T-helper 9 cell (primary cell): ENCODE results near the gene GGCT.
"Not testable (repeated sequence)": the region's sequence is repeated elsewhere in the genome, so short reads cannot be mapped to it uniquely, and the experiment has no call there.

Source experiments
- DNase-seq: peaks from one replicate; pipeline ENCODE4 v3.0.0-alpha.2; 2020

Gene GGCT

DNA sequence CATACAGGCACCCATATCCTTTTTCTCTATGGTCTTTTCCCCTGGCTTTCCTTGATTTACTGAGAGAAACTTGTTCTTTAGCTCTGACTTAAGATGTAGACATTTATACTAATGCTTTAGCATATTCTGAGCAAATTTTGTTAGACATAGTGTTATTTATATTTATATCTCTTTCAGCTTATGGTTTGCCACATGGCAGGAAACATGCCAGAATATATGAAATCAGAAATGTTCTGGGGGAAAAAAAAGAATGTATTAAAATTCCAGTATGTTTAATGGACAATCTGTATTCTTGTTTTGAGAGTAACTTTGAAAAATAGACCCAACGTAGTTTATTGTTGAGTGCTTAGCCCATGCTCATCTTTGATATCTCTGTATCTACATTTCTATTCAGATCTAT is 10.1 kb upstream of the GGCT start:
- DNase-seq, result no peak

GRCh38 chr7:30514177-30514576 is 9.5 kb upstream of the GGCT start:
- no peak for DNase-seq

DNA sequence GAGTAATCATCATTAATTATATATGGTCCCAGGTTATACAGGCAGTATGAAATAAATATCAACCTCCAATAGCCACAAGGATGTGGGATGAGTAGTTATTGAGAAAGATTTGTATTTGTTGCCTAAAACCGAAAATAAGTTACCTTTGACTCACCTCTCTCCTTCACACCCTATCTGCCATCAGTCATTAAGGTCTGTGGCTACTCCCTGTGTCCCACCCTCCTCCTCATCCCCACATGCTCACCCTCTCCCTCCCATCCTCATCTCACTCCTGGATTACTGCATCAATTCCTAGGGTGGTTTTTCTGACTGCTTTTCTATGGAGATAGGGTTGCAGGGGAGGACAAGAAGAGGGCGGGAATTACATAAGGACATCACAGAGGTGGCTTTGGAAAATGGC is 9.1 kb upstream of the GGCT start:
- DNase-seq, result no peak

- DNase-seq, result no peak
Observed at GRCh38 chr7:30511973-30512662, 7.5 kb upstream of the GGCT start.

- DNase-seq, result no peak
Observed at GRCh38 chr7:30511494-30511893, 6.9 kb upstream of the GGCT start.

DNA sequence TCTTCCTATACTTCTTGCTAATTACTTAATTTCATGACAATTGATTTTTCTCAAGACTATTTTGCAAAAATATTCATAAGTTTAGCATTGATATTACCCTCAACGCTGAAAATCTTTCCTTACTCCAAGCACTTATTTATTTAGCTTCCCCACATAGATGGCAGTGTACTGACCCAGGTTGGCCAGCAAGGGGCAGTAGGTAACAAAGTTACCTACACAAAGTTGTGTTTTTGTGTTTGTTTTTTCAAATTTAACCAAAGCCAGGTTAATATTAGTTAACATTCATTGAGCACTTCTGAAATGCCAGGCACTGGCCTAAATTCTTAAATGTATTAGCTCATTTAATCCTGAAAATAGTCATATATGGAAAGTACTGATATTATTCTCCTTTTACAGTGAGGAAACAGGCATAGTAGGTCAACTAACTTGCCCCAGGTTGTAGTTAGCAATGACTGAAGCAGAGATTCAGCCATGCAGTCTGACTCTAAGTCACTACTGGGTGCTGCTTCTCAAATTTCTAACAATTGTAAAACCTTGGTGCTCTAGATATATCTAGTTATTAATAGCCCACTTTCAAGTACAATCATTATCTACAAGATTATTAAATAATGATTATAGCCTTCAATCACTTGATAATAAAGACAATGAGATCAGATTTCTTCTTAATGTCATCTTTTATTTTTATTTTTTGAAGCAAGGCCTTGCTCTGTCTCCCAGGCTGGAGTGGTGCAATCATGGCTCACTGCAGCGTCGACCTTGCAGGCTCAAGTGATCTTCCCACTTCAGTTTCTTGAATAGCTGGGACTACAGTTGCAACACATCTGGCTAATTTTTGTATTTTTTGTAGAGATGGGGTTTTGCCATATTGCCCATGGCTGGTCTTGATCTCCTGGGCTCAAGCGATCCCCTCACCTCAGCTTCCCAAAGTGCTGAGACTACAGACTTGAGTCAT is 5.8 kb upstream of the GGCT start:
- peak; percentile 3 for DNase-seq

DNA sequence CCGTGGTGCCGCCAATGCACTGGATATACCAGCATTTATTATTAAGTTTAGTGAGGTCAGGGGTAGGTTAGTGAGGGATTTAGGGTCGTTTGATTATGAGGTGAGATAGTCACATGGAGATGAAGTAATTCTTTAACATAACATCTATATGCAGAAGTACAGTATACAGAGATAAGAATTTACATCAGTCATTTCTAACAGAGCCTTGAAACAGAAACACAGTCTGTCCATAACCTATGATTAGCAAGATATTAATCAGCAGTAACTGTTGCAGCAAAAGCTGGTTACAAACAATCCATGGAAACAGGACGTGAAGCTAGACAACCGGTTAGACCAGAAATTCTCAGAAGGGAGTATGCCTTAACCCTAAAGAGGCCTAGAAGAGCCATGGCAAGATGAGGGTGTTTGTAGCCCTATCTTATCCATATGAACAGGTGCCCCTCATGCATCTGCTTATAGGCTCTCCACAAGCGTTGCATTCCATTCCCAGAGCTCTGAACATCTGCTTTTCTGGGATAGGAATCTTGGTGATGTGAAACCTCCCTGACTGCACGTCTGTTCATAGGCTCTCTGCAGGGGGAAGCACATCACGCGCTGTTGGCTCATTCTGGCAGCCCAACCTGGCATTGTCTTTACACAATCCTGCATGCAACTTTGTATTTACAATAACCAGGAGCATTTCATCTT is 4.7 kb upstream of the GGCT start:
- not testable (repeated sequence) for DNase-seq

- not testable (repeated sequence) for DNase-seq
Observed at GRCh38 chr7:30507346-30507900, 2.8 kb upstream of the GGCT start.

DNA sequence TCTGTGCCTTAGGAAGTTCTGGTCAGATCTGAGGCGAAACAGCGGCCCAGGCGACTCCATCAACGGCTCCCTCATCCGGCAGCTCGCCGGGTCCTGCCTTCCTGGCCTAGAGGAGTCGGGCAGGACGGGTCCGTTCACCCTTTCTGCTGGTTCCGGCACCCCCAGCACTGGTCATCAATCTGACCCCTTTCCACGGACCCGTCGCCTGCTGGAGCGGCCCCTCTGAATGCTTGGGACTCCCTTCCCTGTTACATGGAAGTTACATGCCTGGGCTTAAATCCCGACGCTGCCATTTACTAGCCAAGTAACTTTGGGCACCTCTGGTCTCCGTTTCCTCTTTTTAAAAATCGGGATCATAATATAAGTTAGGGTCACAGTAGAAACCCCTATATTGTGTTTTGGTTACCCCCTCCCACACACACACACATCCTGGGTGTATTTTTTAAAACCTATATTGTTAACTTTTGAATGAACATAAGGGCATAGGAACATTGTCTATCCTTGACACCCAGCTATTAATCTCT is 607 bp upstream of the GGCT start:
- no peak for DNase-seq

DNA sequence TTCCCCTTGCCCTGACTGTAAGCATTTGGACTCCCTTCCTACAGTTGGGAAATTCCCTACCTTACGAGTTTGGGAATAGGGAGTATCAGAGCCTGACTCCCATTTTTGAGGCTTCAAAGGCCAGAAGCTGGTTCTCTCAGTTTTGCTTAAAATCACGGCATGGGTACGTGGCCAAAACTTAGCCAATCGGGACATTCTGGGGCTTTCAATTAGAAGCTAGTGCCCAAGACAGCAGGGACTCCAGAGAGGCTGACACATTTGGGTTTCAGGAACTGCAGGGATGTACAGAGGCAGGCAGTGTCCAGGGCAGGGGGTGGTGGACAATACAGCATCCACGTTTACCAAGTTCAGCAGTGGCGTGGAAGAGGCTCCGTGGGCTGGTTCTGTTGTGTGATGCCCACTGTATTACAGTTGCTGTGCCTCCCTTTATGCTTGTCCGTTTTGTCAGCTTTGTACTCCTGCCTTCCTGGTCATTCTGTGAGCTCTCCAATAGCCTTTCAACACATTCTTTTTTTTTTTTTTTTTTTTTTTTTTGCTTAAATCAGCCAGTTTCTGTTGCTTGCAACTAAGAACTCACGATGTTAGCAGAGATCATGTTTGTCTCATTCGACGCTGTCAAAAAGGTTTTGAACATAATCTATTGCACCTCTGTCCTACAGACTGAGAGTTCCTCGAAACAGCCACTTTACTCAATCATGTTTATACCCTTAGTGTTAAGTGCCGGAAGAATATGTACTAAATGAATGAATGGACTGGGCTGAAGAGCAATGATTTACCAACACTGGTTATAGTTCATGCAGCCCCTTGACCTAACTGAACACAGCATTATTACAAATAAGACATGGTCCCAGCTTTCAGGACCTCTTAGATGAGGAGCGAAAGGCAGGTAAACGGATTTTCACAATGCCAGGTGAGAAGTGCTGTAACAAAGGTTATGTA is 1.1 kb downstream of the GGCT start:
- DNase-seq, result no peak

GRCh38 chr7:30502470-30503251 is 2.0 kb downstream of the GGCT start:
- no peak for DNase-seq

DNA sequence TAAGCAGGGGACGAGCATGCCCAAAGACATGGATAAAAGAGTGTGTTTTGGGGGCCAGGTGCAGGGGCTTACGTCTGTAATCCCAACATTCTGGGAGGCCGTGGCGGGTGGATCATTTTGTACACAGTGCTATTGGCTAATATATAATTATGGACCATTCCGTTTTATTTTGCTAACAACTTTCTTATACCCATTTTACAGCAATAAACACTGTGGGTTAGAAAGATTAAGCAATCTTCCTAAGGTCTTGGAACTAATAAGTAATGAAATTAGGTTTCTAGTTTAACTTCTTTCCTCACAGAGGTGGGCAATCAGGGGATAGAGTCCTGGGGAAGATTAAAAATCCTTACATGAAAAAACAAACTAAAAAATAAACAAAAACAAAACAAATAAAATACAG is 3.4 kb downstream of the GGCT start:
- no peak for DNase-seq

GRCh38 chr7:30493228-30493627 is 11.4 kb downstream of the GGCT start:
- DNase-seq, result no peak

DNA sequence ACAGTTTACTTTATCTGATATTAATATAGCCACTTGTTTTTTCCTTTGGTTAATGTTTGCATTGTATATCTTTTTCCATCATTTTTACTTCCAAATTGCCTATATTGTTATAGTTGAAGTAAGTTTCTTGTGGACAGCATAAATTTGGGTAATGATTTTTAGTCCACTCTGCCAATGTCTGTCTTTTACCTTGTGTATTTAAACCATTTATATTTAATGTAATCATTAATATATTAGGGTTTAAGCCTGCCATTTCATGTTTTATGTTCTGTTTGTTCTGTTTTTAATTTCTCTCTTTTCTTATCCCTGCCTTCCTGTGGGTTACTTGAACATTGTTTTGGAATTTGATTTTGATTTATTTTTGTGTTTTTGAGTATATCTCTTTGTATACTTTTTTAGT is 13.2 kb downstream of the GGCT start:
- DNase-seq, result no peak

DNA sequence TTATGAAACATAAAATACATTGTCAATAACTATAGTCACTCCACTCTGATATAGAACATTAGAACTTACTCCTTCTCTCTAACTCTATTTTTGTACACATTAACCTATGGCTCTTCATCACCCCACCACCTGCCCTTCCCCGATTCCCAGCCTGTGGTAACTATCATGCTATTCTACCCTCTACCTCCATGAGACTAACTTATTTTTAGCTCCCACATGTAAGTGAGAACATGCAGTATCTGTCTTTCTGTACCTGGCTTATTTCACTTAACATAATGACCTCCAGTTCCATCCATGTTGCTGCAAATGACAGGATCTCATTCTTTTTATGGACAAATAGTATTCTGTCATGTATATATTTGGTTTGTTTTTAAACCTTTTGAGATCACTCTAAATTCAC is 17.3 kb downstream of the GGCT start:
- DNase-seq, result no peak

- no peak for DNase-seq
Observed at GRCh38 chr7:30485667-30486066, 19.0 kb downstream of the GGCT start.

DNA sequence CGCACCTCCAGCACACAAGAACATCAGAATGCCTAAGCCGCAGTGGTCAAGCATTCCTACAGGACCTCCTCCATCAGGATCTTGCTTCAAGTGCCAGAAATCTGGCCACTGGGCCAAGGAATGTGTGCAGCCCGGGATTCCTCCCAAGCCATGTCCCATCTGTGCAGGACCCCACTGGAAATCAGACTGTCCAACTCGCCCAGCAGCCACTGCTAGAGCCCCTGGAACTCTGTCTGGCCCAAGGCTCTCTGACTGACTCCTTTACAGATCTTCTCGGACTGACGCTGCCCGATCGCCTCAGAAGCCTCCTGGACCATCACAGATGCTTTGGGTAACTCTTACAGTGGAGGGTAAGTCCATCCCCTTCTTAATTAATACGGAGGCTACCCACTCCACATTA is 23.2 kb downstream of the GGCT start:
- not testable (repeated sequence) for DNase-seq

GRCh38 chr7:30479202-30480120 is 25.2 kb downstream of the GGCT start:
- no peak for DNase-seq

DNA sequence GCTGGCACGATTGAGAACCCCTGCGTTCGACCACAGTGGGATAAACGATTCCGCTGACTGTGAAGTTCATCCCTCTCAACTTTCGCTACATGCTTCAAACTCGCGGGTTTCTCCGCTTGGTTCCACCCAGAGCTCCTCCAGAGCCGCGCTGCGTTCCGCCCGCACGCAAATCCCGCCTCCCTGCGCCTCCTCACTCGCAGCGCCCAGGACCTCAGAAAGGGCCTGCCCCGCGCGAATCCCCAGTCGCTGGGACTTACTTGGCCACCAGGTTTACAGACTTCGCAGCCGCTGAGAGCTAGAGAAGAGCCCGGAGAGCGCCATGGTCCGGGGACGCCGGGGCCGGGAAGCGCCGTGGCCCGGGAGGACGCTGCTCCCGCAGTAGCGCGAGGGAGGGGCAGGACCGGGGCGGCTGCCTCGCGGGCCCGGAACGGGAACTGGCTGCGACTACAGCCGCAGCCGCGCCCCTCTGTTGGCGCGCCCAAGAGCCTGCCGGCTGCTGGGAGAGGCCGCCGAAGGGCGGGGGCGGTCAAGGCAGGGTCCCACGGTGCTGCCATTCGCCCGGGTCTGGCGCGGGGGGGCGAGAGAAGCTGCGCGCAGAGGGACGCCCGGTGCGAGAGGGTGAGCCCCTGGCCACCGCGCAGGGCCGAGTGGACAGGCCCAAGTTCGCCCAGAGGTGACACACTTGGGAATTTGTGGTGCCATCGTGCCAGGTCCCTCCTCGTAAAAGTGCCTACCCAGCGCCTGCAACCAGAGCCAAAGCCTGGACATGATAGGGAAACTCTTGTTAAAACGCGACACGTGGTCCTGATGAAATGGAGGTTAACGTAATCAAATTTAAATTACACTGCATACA is 26.1 kb downstream of the GGCT start, which contains the start of gene NOD1:
TSS of gene NOD1 (minus strand) at position 436 of the 853 bp plus-strand sequence. CDS start 21,863 bp downstream, outside the sequence.
- DNase-seq, result peak; percentile 47
